ENCODE measurements around the gene TBC1D25. TPM values are rescaled to one million over a fixed set of nuclear protein-coding genes. Genes with fewer than 3 reads are reported as not detected.

TBC1D25 gene
- total RNA-seq, 1 experiment from 2014 or later, result 7.5 TPM

DNA sequence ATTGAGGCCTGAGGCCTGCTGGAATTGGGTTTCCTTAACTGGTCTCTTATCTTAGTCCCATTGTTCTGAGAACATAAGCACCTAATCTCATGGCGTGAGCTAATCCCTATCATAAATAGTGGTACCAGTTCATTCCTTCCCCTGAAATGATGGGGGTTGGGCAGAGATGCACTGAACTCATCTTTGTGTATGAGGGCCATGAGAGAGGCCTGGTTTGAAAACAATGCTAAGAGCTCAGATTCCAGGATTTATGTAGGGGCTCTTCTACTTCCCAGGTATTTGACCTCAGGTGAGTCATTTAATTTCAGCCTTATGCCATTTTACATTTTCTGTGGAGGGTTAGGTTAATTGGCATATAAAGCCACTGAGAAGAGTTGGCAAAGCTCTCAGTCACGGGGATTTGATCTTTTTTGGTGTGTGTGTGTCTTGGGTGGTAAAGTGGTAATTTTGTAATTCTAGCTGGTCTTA lies 39.2 kb downstream of the TBC1D25 start (continued):
- TF ChIP-seq, protein P1, sequence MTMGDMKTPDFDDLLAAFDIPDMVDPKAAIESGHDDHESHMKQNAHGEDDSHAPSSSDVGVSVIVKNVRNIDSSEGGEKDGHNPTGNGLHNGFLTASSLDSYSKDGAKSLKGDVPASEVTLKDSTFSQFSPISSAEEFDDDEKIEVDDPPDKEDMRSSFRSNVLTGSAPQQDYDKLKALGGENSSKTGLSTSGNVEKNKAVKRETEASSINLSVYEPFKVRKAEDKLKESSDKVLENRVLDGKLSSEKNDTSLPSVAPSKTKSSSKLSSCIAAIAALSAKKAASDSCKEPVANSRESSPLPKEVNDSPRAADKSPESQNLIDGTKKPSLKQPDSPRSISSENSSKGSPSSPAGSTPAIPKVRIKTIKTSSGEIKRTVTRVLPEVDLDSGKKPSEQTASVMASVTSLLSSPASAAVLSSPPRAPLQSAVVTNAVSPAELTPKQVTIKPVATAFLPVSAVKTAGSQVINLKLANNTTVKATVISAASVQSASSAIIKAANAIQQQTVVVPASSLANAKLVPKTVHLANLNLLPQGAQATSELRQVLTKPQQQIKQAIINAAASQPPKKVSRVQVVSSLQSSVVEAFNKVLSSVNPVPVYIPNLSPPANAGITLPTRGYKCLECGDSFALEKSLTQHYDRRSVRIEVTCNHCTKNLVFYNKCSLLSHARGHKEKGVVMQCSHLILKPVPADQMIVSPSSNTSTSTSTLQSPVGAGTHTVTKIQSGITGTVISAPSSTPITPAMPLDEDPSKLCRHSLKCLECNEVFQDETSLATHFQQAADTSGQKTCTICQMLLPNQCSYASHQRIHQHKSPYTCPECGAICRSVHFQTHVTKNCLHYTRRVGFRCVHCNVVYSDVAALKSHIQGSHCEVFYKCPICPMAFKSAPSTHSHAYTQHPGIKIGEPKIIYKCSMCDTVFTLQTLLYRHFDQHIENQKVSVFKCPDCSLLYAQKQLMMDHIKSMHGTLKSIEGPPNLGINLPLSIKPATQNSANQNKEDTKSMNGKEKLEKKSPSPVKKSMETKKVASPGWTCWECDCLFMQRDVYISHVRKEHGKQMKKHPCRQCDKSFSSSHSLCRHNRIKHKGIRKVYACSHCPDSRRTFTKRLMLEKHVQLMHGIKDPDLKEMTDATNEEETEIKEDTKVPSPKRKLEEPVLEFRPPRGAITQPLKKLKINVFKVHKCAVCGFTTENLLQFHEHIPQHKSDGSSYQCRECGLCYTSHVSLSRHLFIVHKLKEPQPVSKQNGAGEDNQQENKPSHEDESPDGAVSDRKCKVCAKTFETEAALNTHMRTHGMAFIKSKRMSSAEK (CRISPR knock-in tag; IDR thresholded peaks at IDR 0.05; ENCODE audit: borderline replicate concordance), result peak; percentile 4; the same call in 1 of the 2 replicates
- TF ChIP-seq ZMAT4 (CRISPR knock-in tag; IDR thresholded peaks at IDR 0.05) (no peak), HMGA2 (CRISPR knock-in tag; IDR thresholded peaks at IDR 0.05) (no peak), NFATC4 (CRISPR knock-in tag; IDR thresholded peaks at IDR 0.05) (peak; percentile 23; the same call in 1 of the 2 replicates), AFF4 (CRISPR knock-in tag; IDR thresholded peaks at IDR 0.05; ENCODE audit: borderline replicate concordance) (no peak), MLX (CRISPR knock-in tag; IDR thresholded peaks at IDR 0.05) (no peak), ESRRA (CRISPR knock-in tag; IDR thresholded peaks at IDR 0.05; ENCODE audit: borderline replicate concordance) (no peak), TCF7 (CRISPR knock-in tag; IDR thresholded peaks at IDR 0.05; ENCODE audit: low read depth) (no peak), ZNF138 (CRISPR knock-in tag; conservative IDR thresholded peaks at IDR 0.05) (no peak), SMAD4 (CRISPR knock-in tag; IDR thresholded peaks at IDR 0.05) (no peak), CREB1 (CRISPR knock-in tag; IDR thresholded peaks at IDR 0.05) (no peak), CBFB (CRISPR knock-in tag; IDR thresholded peaks at IDR 0.05; ENCODE audit: low read depth) (no peak)

DNA sequence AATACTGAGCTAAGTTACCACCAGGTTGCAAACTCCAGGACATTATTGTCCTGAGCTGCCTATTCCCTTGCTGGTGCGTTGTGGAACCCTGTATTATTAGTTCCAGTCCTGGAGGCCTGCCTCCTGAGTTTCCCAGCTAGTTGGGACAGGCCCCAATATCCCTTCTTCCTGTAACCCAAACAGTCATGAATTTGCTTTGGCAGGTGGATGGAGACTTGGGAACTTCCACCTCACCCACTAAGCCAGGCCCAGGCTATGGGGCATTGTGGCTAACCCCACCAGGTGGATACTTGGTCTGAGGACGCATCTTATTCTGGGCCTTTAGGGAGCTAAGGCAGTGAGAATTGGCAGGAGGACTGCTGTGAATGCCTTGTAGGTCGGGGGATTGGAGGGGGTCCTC lies 39.7 kb downstream of the TBC1D25 start:
- Mint-ChIP-seq H3K27ac (no peak overlapping the region), H3K9me3 (no peaks in the 10 kb centered on the region), H3K4me3 (no peak overlapping the region), H3K36me3 (peaks cover 44% of the 10 kb centered on the region), H3K4me1 (peaks cover 7% of the 10 kb centered on the region; the same call in 1 of the 2 replicates), H3K27me3 (ENCODE audit: low read depth) (no peaks in the 10 kb centered on the region; the same call in 1 of the 2 replicates)
- TF ChIP-seq CBFB (CRISPR knock-in tag; IDR thresholded peaks at IDR 0.05; ENCODE audit: low read depth) (no peak), CTCF (IDR thresholded peaks at IDR 0.05) (no peak), PRRX2 (CRISPR knock-in tag; IDR thresholded peaks at IDR 0.05) (peak; percentile 87)
- TF ChIP-seq, protein P2, sequence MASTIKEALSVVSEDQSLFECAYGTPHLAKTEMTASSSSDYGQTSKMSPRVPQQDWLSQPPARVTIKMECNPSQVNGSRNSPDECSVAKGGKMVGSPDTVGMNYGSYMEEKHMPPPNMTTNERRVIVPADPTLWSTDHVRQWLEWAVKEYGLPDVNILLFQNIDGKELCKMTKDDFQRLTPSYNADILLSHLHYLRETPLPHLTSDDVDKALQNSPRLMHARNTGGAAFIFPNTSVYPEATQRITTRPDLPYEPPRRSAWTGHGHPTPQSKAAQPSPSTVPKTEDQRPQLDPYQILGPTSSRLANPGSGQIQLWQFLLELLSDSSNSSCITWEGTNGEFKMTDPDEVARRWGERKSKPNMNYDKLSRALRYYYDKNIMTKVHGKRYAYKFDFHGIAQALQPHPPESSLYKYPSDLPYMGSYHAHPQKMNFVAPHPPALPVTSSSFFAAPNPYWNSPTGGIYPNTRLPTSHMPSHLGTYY (CRISPR knock-in tag; IDR thresholded peaks at IDR 0.05), result 0 out of 2 replicates have a peak, but pooled peaks have one; percentile 2
- TF ChIP-seq, protein P1 (CRISPR knock-in tag; IDR thresholded peaks at IDR 0.05; ENCODE audit: borderline replicate concordance), result 0 out of 2 replicates have a peak, but pooled peaks have one; percentile 71
- ChIA-PET CTCF (no interaction called here), POLR2A (interaction anchor here (1.0 kb wide), 1 partner anchor 37 kb away, joined by 3 read pairs; no protein-coding TSS in a partner anchor)
- DNase-seq (ENCODE audit: low spot score) (no peak), ATAC-seq (peak; percentile 24)

Measured in WTC11 (cell line).